Endothelial cell of umbilical vein (primary cell): ENCODE data around the gene SSH2. TPM values are rescaled to one million over a fixed set of nuclear protein-coding genes. Genes with fewer than 3 reads are reported as not detected.

Experiments used
- BruUV-seq: library from RNA; stranded (reverse); fragments of 400-500 nt; replicated peaks from 2 replicates; lab custom pipeline; 2021; lab: Mats Ljungman, UMichigan
- CTCF ChIA-PET: fragments of 300-600, 350-600 bp; sonication (Branson Sonifier 250); formaldehyde crosslinking; loops from one replicate; lab custom pipeline; 2021; ENCODE audit warnings: antibody characterized with exemption, inconsistent platforms; lab: Charles Lee
- POLR2A ChIA-PET: fragments of 300-600, 350-600 bp; sonication (Branson Sonifier 250); formaldehyde crosslinking; loops from one replicate; lab custom pipeline; 2021; ENCODE audit warnings: antibody characterized with exemption, inconsistent platforms; lab: Charles Lee
- DNase-seq: peaks from one replicate; pipeline ENCODE4 v3.0.0-alpha.2; 2011; ENCODE audit warnings: low read depth, low spot score
- FAIRE-seq: peaks from 2 replicates; lab custom pipeline; 2011; peaks lifted over from hg19 to GRCh38; lab: Jason Lieb, UNC
- H2AFZ ChIP-seq: 2 replicates; pipeline ENCODE4 v1.6.0; 2012; ENCODE audit warnings: low read depth, low read length, control low read depth, inconsistent platforms
- H3K27ac ChIP-seq: 2 replicates; pipeline ENCODE4 v1.5.1; 2011; ENCODE audit warnings: low read depth, mild to moderate bottlenecking, control low read depth, low read length, moderate library complexity; ENCODE audit not compliant: insufficient read depth
- H3K27me3 ChIP-seq, 2 experiments: 2 replicates each; pipeline versions ENCODE4 v1.6.0 to v1.6.1; 2011; ENCODE audit warnings: low read length in 2 of 2, mixed read lengths in 1 of 2; ENCODE audit not compliant: control insufficient read depth in 2 of 2, insufficient read depth in 2 of 2
- H3K36me3 ChIP-seq, 2 experiments: 2 replicates in 1 of 2; 3 replicates in 1 of 2; pipeline ENCODE4 v1.5.1; 2011; ENCODE audit warnings: low read length in 2 of 2, mild to moderate bottlenecking in 1 of 2, moderate library complexity in 1 of 2; ENCODE audit not compliant: control insufficient read depth in 2 of 2, insufficient read depth in 2 of 2; ENCODE audit errors: extremely low read depth in 1 of 2
- H3K4me1 ChIP-seq: 3 replicates; pipeline ENCODE4 v1.5.1; 2011; ENCODE audit warnings: mild to moderate bottlenecking, low read length; ENCODE audit not compliant: control insufficient read depth, insufficient read depth; ENCODE audit errors: extremely low read depth
- H3K4me2 ChIP-seq: 2 replicates; pipeline ENCODE4 v1.6.1; 2011; ENCODE audit warnings: low read length, control low read depth, mixed read lengths; ENCODE audit not compliant: insufficient read depth
- H3K4me3 ChIP-seq, 3 experiments: fragments of 200-600 bp in 1 of 3; sonication (generic), shearing (Covaris generic) in 1 of 3; replicated peaks in 1 of 3; 2 replicates each; pipeline ENCODE4 v1.5.1; 2011 to 2016; ENCODE audit warnings: control low read depth in 3 of 3, low read length in 3 of 3, mild to moderate bottlenecking in 2 of 3, inconsistent platforms in 1 of 3, low read depth in 1 of 3, moderate library complexity in 1 of 3; ENCODE audit not compliant: insufficient read depth in 1 of 3
- H3K79me2 ChIP-seq: 2 replicates; pipeline ENCODE4 v1.6.0; 2012; ENCODE audit warnings: low read length, inconsistent platforms; ENCODE audit not compliant: control insufficient read depth, insufficient read depth
- H3K9ac ChIP-seq: replicated peaks from 2 replicates; pipeline ENCODE3; 2011; ENCODE audit warnings: low read length, control low read depth; ENCODE audit not compliant: insufficient read depth; ENCODE audit errors: extremely low read depth
- H3K9me1 ChIP-seq: replicated peaks from 3 replicates; pipeline ENCODE4 v1.6.0; 2011; ENCODE audit warnings: mild to moderate bottlenecking, low read length; ENCODE audit not compliant: control insufficient read depth, insufficient read depth; ENCODE audit errors: extremely low read depth
- H3K9me3 ChIP-seq: replicated peaks from 2 replicates; pipeline ENCODE4 v1.5.1; 2012; ENCODE audit warnings: low read length, inconsistent platforms; ENCODE audit not compliant: control insufficient read depth, insufficient read depth
- H4K20me1 ChIP-seq: replicated peaks from 2 replicates; pipeline ENCODE3; 2011; ENCODE audit warnings: mild to moderate bottlenecking, low read length; ENCODE audit not compliant: control insufficient read depth, insufficient read depth; ENCODE audit errors: extremely low read depth
- EZH2 ChIP-seq: IDR thresholded peaks from 2 replicates; pipeline ENCODE4 v1.6.1; 2012; ENCODE audit warnings: borderline replicate concordance, low read depth, mild to moderate bottlenecking, moderate library complexity, low read length, inconsistent platforms; ENCODE audit not compliant: severe bottlenecking
- FOS ChIP-seq: IDR thresholded peaks from 2 replicates; pipeline ENCODE4 v1.6.1; 2011; ENCODE audit warnings: mild to moderate bottlenecking, low read length, moderate library complexity, borderline replicate concordance; ENCODE audit not compliant: insufficient read depth
- GATA2 ChIP-seq: IDR thresholded peaks from 2 replicates; pipeline ENCODE4 v1.7.0; 2011; ENCODE audit warnings: low read depth, mild to moderate bottlenecking, moderate library complexity, mixed read lengths, low read length; ENCODE audit not compliant: insufficient read length, insufficient read depth
- JUN ChIP-seq: IDR thresholded peaks from 2 replicates; pipeline ENCODE4 v1.6.1; 2011; ENCODE audit warnings: borderline replicate concordance, low read depth; ENCODE audit not compliant: insufficient read length, insufficient read depth
- MYC ChIP-seq: IDR thresholded peaks from one replicate; pipeline ENCODE4 v1.6.1; 2011; ENCODE audit warnings: mild to moderate bottlenecking, low read depth, low read length
- POLR2A ChIP-seq: IDR thresholded peaks from 2 replicates; pipeline ENCODE4 v1.6.1; 2012; ENCODE audit warnings: low read depth, mild to moderate bottlenecking, control low read depth, low read length
- POLR2AphosphoS5 ChIP-seq: IDR thresholded peaks from 2 replicates; pipeline ENCODE4 v1.6.1; 2012; ENCODE audit warnings: low read depth, mild to moderate bottlenecking, control low read depth, low read length, moderate library complexity; ENCODE audit not compliant: insufficient read depth
- dilution Hi-C: fragments of 300-500 bp; cut with MboI; formaldehyde crosslinking; loops from one replicate; pipeline ENCODE4 v1.15.0; 2019; ENCODE audit warnings: low sequenced_read_pairs; ENCODE audit not compliant: extremely low pct_ligation_motif_present
- intact Hi-C: fragments of 100-400 bp; cut with micrococcal nuclease; formaldehyde crosslinking; loops from one replicate; pipeline ENCODE4 v1.10.0; 2022
- polyA plus RNA-seq, 4 experiments: library from polyadenylated mRNA; depleted of rRNA in 3 of 4; stranded (reverse) in 3 of 4; unstranded in 1 of 4; fragments of >200 nt; gene quantifications; 2 replicates each; pipeline versions ENCODE4 v1.2.1 to v1.2.3, GENCODE V29; 2011 to 2012; ENCODE audit warnings: missing spikeins in 1 of 4
- total RNA-seq: library from RNA; stranded (reverse); gene quantifications from 2 replicates; pipeline ENCODE4 v1.2.3, GENCODE V29; 2021
- TF ChIP-seq, protein P1 (sequence below), 2 donors: IDR thresholded peaks; 1 replicate in 1 of 2; 2 replicates in 1 of 2; pipeline ENCODE4 v1.5.1; 2011; ENCODE audit warnings: low read length in 2 of 2, mild to moderate bottlenecking in 2 of 2, moderate library complexity in 2 of 2, control low read depth in 1 of 2, inconsistent platforms in 1 of 2, low read depth in 1 of 2; ENCODE audit not compliant: insufficient read depth in 1 of 2; ENCODE audit errors: extremely low read depth in 1 of 2
- TF ChIP-seq, protein P2 (sequence below): IDR thresholded peaks from 2 replicates; pipeline ENCODE4 v1.6.1; 2011; ENCODE audit not compliant: insufficient read depth, insufficient read length

SSH2 gene
- total and polyA plus RNA-seq, 2 donors (not counting 3 experiments of a cell fraction or from before 2014, with no cell fraction given): 24.6 to 60.9 TPM

DNA sequence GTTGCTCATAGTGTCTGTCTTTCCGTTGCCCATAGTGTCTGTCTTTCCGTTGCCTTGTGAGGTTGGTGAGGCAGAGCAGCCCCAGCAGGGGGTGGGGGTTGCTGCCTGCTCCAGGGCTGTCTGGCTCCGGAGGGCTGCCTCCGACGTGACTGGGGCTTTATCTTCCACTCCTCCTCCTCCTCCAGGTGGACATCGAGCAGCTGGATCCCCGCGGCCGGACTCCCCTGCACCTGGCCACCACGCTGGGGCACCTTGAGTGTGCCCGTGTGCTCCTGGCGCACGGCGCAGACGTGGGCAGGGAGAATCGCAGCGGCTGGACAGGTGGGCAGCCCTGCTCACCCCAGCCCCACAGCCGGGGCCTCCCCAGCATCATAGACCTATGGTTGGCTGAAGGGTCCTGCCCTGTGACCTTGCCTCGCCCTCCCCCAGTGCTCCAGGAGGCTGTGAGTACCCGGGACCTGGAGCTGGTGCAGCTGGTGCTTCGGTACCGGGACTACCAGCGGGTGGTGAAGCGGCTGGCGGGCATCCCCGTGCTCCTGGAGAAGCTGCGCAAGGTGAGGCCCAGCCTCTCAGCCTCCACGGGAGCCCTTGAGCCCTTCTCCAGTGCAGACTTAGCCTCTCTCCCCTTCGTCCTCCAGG is 322.4 kb downstream of the SSH2 start:
- no peak overlapping the region for H3K4me2 ChIP-seq
- no peaks in the 10 kb centered on the region for H3K27me3 ChIP-seq
- intact Hi-C loops (no loop called here), dilution Hi-C loops (no loop called here)
- no peaks in the 10 kb centered on the region for H3K9me3 ChIP-seq
- H3K27ac ChIP-seq: no peak overlapping the region
- POLR2A ChIA-PET: no interaction called here
- CTCF ChIA-PET: interaction anchor here (2.9 kb wide), 1 partner anchor 10 kb away, joined by 15 read pairs; no protein-coding TSS in a partner anchor
- H3K4me3 ChIP-seq: no peak overlapping the region
- no peak overlapping the region for H2AFZ ChIP-seq
- H3K9me1 ChIP-seq: no peaks in the 10 kb centered on the region
- H4K20me1 ChIP-seq: no peaks in the 10 kb centered on the region
- DNase-seq: no peak
- TF ChIP-seq, protein P1, sequence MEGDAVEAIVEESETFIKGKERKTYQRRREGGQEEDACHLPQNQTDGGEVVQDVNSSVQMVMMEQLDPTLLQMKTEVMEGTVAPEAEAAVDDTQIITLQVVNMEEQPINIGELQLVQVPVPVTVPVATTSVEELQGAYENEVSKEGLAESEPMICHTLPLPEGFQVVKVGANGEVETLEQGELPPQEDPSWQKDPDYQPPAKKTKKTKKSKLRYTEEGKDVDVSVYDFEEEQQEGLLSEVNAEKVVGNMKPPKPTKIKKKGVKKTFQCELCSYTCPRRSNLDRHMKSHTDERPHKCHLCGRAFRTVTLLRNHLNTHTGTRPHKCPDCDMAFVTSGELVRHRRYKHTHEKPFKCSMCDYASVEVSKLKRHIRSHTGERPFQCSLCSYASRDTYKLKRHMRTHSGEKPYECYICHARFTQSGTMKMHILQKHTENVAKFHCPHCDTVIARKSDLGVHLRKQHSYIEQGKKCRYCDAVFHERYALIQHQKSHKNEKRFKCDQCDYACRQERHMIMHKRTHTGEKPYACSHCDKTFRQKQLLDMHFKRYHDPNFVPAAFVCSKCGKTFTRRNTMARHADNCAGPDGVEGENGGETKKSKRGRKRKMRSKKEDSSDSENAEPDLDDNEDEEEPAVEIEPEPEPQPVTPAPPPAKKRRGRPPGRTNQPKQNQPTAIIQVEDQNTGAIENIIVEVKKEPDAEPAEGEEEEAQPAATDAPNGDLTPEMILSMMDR (IDR thresholded peaks at IDR 0.05; ENCODE audit: extremely low read depth in 1 of 2, insufficient read depth in 1 of 2, low read depth in 1 of 2, low read length in 2 of 2): no peak
- TF ChIP-seq, protein P2, sequence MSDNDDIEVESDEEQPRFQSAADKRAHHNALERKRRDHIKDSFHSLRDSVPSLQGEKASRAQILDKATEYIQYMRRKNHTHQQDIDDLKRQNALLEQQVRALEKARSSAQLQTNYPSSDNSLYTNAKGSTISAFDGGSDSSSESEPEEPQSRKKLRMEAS: no peak
- TF ChIP-seq POLR2AphosphoS5 (no peak), JUN (no peak), FOS (no peak), MYC (no peak), GATA2 (no peak), POLR2A (no peak), EZH2 (no peak)
- FAIRE-seq: no peak
- no peak overlapping the region for H3K9ac ChIP-seq
- BruUV-seq: no TSS peak
- no peaks in the 10 kb centered on the region for H3K79me2 ChIP-seq
- no peaks in the 10 kb centered on the region for H3K4me1 ChIP-seq
- H3K36me3 ChIP-seq: peaks cover 0 to 4% of the 10 kb centered on the region in 2 experiments
